ENCODE measurements around the gene MNDA. TPM values are rescaled to one million over a fixed set of nuclear protein-coding genes. Genes with fewer than 3 reads are reported as not detected.

Gene MNDA
- total and polyA plus RNA-seq, 10 of the 15 experiments (the other 5 are each of a cell fraction or from before 2014, with no cell fraction given) = 20.1 to 91.8 (median 38.0) TPM

DNA sequence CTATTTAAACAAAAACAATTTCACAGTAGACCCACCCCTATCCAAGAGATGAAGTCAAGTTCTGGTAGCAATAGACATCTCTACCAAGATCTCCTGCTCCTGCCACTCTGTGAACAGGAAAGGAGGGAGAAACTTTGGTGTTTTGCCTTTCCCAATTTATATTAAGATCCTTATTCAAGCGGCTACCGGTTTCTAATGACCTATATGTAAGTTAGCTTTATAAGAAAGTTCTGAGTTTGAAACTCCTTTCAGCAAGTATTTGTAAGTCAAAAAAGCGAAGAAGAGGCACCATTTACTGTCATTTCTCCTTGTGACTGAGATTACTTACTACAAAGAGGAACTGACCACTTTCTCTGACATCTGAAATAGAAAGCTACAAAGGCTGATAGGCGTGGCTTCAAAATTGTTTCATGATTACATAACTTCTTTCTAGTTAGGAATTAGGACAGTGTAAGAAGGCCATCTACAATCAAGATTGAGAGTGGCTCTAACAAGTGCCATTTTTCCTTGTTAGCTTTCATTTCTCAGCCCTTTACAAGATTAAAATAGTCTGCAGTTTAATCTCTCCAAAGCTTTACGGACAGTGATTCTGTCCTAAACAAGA, at the start of gene MNDA (continued):
- TF ChIP-seq NR2F1 (conservative IDR thresholded peaks at IDR 0.05) (no peak), HCFC1 (IDR thresholded peaks at IDR 0.05; ENCODE audit: low read length) (no peak), RCOR1 (conservative IDR thresholded peaks at IDR 0.05; ENCODE audit: low read depth, low read length) (0 out of 2 replicates have a peak, but pooled peaks have one; percentile 26), IRF4 (IDR thresholded peaks at IDR 0.05; ENCODE audit: low read depth, low read length) (peak; percentile 79; the same call in 1 of the 2 replicates)

GRCh38 chr1:158793604-158794003, 37.5 kb upstream of the MNDA start:
- 94% methylated on average over 2 of the region's 2 CpGs for WGBS (ENCODE audit: insufficient coverage, insufficient replicate concordance, low lambda C conversion rate, missing lambda C conversion rate)
- FAIRE-seq (no peak), ATAC-seq (peak; percentile 87), DNase-seq (ENCODE audit: low read depth, low spot score) (no peak)
- no TSS peak for BruUV-seq (replicated peaks)
- Histone ChIP-seq H2AFZ (ENCODE audit: control insufficient read depth, low read depth, low read length) (no peak overlapping the region), H3K79me2 (ENCODE audit: control insufficient read depth, insufficient read depth, low read length) (no peaks in the 10 kb centered on the region), H3K36me3 (ENCODE audit: control insufficient read depth in 2 of 2, insufficient read depth in 2 of 2, low read length in 1 of 2) (no peaks in the 10 kb centered on the region), H3K27ac (ENCODE audit: control insufficient read depth, insufficient read depth) (no peak overlapping the region), H3K9me3 (replicated peaks; ENCODE audit: control insufficient read depth, insufficient read depth, low read length) (no peaks in the 10 kb centered on the region), H3K4me1 (ENCODE audit: control insufficient read depth, insufficient read depth, low read length) (no peaks in the 10 kb centered on the region), H3K4me3 (no peak overlapping the region), H3K4me2 (ENCODE audit: control insufficient read depth, insufficient read depth) (no peak overlapping the region), H3K27me3 (replicated peaks in 1 of 2; ENCODE audit: control insufficient read depth in 2 of 2, insufficient read depth in 2 of 2, low read length in 1 of 2) (no peaks in the 10 kb centered on the region), H4K20me1 (ENCODE audit: control insufficient read depth, insufficient read depth) (no peaks in the 10 kb centered on the region), H3K9ac (ENCODE audit: control insufficient read depth, insufficient read depth, low read length) (no peak overlapping the region)
- ChIA-PET RAD21 (ENCODE audit: unreplicated experiment) (interaction anchor here (0.8 to 4.3 kb wide), 8 partner anchors 15 to 287 kb away, joined by 3 to 31 read pairs (median 4); partner anchors contain the start of gene MNDA), POLR2A (no interaction called here), SMC1A (ENCODE audit: uncharacterized antibody, unreplicated experiment) (interaction anchor here (0.7 to 6.7 kb wide), 8 partner anchors 37 to 278 kb away, joined by 3 to 59 read pairs (median 6); partner anchors contain the start of gene MNDA), CTCF (interaction anchor here (0.8 to 6.1 kb wide), 12 partner anchors 14 to 590 kb away, joined by 3 to 62 read pairs (median 4); no protein-coding TSS in a partner anchor)
- in situ Hi-C loops (cut with MboI) (loop anchor here (5.0 kb wide), 1 partner anchor 204 kb away; no protein-coding TSS in a partner anchor), intact Hi-C loops (cut with micrococcal nuclease; ENCODE audit: unreplicated experiment) (loop anchor here (1.0 kb wide), 1 partner anchor 205 kb away; no protein-coding TSS in a partner anchor)
- TF ChIP-seq CREM (IDR thresholded peaks at IDR 0.05; ENCODE audit: low read depth) (no peak), SMC3 (IDR thresholded peaks at IDR 0.05; ENCODE audit: borderline replicate concordance, low read length) (peak; percentile 70; the same call in 1 of the 2 replicates), TCF3 (IDR thresholded peaks at IDR 0.05; ENCODE audit: borderline replicate concordance, insufficient read depth, low read depth, low read length) (no peak), IRF4 (IDR thresholded peaks at IDR 0.05; ENCODE audit: low read depth, low read length) (no peak), RAD21 (IDR thresholded peaks at IDR 0.05; ENCODE audit: insufficient read depth, low read depth, low read length) (peak; percentile 83)
- TF ChIP-seq, protein P1, sequence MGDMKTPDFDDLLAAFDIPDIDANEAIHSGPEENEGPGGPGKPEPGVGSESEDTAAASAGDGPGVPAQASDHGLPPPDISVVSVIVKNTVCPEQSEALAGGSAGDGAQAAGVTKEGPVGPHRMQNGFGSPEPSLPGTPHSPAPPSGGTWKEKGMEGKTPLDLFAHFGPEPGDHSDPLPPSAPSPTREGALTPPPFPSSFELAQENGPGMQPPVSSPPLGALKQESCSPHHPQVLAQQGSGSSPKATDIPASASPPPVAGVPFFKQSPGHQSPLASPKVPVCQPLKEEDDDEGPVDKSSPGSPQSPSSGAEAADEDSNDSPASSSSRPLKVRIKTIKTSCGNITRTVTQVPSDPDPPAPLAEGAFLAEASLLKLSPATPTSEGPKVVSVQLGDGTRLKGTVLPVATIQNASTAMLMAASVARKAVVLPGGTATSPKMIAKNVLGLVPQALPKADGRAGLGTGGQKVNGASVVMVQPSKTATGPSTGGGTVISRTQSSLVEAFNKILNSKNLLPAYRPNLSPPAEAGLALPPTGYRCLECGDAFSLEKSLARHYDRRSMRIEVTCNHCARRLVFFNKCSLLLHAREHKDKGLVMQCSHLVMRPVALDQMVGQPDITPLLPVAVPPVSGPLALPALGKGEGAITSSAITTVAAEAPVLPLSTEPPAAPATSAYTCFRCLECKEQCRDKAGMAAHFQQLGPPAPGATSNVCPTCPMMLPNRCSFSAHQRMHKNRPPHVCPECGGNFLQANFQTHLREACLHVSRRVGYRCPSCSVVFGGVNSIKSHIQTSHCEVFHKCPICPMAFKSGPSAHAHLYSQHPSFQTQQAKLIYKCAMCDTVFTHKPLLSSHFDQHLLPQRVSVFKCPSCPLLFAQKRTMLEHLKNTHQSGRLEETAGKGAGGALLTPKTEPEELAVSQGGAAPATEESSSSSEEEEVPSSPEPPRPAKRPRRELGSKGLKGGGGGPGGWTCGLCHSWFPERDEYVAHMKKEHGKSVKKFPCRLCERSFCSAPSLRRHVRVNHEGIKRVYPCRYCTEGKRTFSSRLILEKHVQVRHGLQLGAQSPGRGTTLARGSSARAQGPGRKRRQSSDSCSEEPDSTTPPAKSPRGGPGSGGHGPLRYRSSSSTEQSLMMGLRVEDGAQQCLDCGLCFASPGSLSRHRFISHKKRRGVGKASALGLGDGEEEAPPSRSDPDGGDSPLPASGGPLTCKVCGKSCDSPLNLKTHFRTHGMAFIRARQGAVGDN (IDR thresholded peaks at IDR 0.05) = no peak
- TF ChIP-seq, protein P2, sequence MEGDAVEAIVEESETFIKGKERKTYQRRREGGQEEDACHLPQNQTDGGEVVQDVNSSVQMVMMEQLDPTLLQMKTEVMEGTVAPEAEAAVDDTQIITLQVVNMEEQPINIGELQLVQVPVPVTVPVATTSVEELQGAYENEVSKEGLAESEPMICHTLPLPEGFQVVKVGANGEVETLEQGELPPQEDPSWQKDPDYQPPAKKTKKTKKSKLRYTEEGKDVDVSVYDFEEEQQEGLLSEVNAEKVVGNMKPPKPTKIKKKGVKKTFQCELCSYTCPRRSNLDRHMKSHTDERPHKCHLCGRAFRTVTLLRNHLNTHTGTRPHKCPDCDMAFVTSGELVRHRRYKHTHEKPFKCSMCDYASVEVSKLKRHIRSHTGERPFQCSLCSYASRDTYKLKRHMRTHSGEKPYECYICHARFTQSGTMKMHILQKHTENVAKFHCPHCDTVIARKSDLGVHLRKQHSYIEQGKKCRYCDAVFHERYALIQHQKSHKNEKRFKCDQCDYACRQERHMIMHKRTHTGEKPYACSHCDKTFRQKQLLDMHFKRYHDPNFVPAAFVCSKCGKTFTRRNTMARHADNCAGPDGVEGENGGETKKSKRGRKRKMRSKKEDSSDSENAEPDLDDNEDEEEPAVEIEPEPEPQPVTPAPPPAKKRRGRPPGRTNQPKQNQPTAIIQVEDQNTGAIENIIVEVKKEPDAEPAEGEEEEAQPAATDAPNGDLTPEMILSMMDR (IDR thresholded peaks at IDR 0.05 in 2 of 3, conservative IDR thresholded peaks at IDR 0.05 in 1 of 3; ENCODE audit: control insufficient read depth in 2 of 3, extremely low read depth in 1 of 3, insufficient read depth in 1 of 3, low read depth in 3 of 3, low read length in 3 of 3) = peak; percentile 41 to 62 (median 59)
- TF ChIP-seq, protein P3, sequence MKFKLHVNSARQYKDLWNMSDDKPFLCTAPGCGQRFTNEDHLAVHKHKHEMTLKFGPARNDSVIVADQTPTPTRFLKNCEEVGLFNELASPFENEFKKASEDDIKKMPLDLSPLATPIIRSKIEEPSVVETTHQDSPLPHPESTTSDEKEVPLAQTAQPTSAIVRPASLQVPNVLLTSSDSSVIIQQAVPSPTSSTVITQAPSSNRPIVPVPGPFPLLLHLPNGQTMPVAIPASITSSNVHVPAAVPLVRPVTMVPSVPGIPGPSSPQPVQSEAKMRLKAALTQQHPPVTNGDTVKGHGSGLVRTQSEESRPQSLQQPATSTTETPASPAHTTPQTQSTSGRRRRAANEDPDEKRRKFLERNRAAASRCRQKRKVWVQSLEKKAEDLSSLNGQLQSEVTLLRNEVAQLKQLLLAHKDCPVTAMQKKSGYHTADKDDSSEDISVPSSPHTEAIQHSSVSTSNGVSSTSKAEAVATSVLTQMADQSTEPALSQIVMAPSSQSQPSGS (IDR thresholded peaks at IDR 0.05; ENCODE audit: low read length) = no peak
